ENCODE data around the gene MGAT5B.

MGAT5B gene

GRCh38 chr17:76953946-76954345, 85.7 kb downstream of the MGAT5B start:
- TF ChIP-seq EZH2 (optimal IDR thresholded peaks at IDR 0.05; ENCODE audit: low read depth, low read length), result no peak
- no peak for TF ChIP-seq EZH2phosphoT487 (IDR thresholded peaks at IDR 0.05; ENCODE audit: low read length)
- TF ChIP-seq CTCF (IDR thresholded peaks at IDR 0.05; ENCODE audit: low read length), result no peak
- H3K4me2 ChIP-seq (ENCODE audit: low read depth, low read length), result no peak overlapping the region
- H3F3A ChIP-seq (ENCODE audit: insufficient read depth, low read length), result no peaks in the 10 kb centered on the region
- no peaks in the 10 kb centered on the region for H3K36me3 ChIP-seq (replicated peaks; ENCODE audit: insufficient read depth, low read length)
- H3K27ac ChIP-seq (ENCODE audit: low read length), result no peak overlapping the region
- no peaks in the 10 kb centered on the region for H3K79me2 ChIP-seq (ENCODE audit: low read length)
- no peak overlapping the region for H3K9ac ChIP-seq (ENCODE audit: low read length)
- DNase-seq, result no peak
- H2AFZ ChIP-seq (ENCODE audit: low read length), result no peak overlapping the region
- H3K27me3 ChIP-seq (replicated peaks; ENCODE audit: insufficient read depth, low read length), result peaks cover 32% of the 10 kb centered on the region
- H3K9me3 ChIP-seq (replicated peaks; ENCODE audit: insufficient read depth, low read length), result no peaks in the 10 kb centered on the region
- no peak overlapping the region for H3K4me3 ChIP-seq (ENCODE audit: low read length)
- H3K4me1 ChIP-seq (ENCODE audit: low read length), result no peaks in the 10 kb centered on the region
- no peaks in the 10 kb centered on the region for H4K20me1 ChIP-seq (ENCODE audit: insufficient read depth, low read length)
- H3K9me2 ChIP-seq (replicated peaks; ENCODE audit: insufficient read depth, low read length), result no peaks in the 10 kb centered on the region

GRCh38 chr17:76955191-76955590, 87.0 kb downstream of the MGAT5B start:
- H3K9ac ChIP-seq (ENCODE audit: low read length), result no peak overlapping the region
- H4K20me1 ChIP-seq (ENCODE audit: insufficient read depth, low read length), result no peaks in the 10 kb centered on the region
- H3K27ac ChIP-seq (ENCODE audit: low read length), result no peak overlapping the region
- no peaks in the 10 kb centered on the region for H3F3A ChIP-seq (ENCODE audit: insufficient read depth, low read length)
- H2AFZ ChIP-seq (ENCODE audit: low read length), result no peak overlapping the region
- TF ChIP-seq CTCF (IDR thresholded peaks at IDR 0.05; ENCODE audit: low read length) (no peak), EZH2 (optimal IDR thresholded peaks at IDR 0.05; ENCODE audit: low read depth, low read length) (no peak), EZH2phosphoT487 (IDR thresholded peaks at IDR 0.05; ENCODE audit: low read length) (no peak)
- no peak overlapping the region for H3K4me2 ChIP-seq (ENCODE audit: low read depth, low read length)
- no peaks in the 10 kb centered on the region for H3K4me1 ChIP-seq (ENCODE audit: low read length)
- H3K4me3 ChIP-seq (ENCODE audit: low read length), result no peak overlapping the region
- H3K9me2 ChIP-seq (replicated peaks; ENCODE audit: insufficient read depth, low read length), result no peaks in the 10 kb centered on the region
- no peak for DNase-seq
- no peaks in the 10 kb centered on the region for H3K79me2 ChIP-seq (ENCODE audit: low read length)
- H3K36me3 ChIP-seq (replicated peaks; ENCODE audit: insufficient read depth, low read length), result no peaks in the 10 kb centered on the region
- peaks cover 34% of the 10 kb centered on the region for H3K27me3 ChIP-seq (replicated peaks; ENCODE audit: insufficient read depth, low read length)
- H3K9me3 ChIP-seq (replicated peaks; ENCODE audit: insufficient read depth, low read length), result no peaks in the 10 kb centered on the region

DNA sequence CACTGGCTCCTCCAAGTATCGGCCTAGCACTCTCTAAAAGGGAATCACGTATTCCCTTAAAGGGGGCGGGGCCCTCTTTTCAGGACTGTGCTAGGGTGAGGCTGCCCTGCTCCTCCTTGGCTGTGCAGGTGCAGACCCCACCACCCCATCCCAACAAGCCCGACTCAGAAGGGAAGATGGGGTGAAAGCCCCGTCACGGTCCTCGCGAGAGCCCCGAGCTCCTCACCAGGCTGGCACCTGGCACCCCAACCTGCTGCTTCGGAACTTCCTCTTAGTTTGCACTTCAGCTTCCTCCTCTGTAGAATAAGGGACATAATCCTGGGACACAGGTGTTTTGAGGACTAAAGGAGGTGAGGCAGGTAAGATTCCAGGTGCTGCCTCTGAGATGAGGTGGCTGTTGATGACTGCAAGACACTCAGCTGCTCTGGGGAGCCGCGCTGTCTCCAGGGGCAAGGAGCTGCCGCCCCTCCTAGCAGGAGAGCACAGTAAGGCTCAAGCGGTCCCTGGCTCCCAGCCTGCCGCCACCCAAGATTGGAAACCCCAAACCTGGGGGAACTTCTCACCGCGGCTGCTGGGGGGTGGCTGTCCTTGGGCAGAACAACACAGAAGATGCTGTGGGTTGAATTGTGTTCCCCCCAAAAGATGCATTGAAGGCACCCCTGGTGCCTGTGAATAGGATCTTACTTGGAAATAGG, 88.8 kb downstream of the MGAT5B start:
- Histone ChIP-seq H3K36me3 (replicated peaks; ENCODE audit: insufficient read depth, low read length) (no peaks in the 10 kb centered on the region), H3K4me3 (ENCODE audit: low read length) (no peak overlapping the region), H3K4me1 (ENCODE audit: low read length) (no peaks in the 10 kb centered on the region), H3K4me2 (ENCODE audit: low read depth, low read length) (no peak overlapping the region), H3K79me2 (ENCODE audit: low read length) (no peaks in the 10 kb centered on the region), H3K27ac (ENCODE audit: low read length) (no peak overlapping the region), H3K9me2 (replicated peaks; ENCODE audit: insufficient read depth, low read length) (no peaks in the 10 kb centered on the region), H3K27me3 (replicated peaks; ENCODE audit: insufficient read depth, low read length) (peaks cover 34% of the 10 kb centered on the region), H4K20me1 (ENCODE audit: insufficient read depth, low read length) (no peaks in the 10 kb centered on the region), H3K9me3 (replicated peaks; ENCODE audit: insufficient read depth, low read length) (no peaks in the 10 kb centered on the region), H3F3A (ENCODE audit: insufficient read depth, low read length) (no peaks in the 10 kb centered on the region), H3K9ac (ENCODE audit: low read length) (no peak overlapping the region), H2AFZ (ENCODE audit: low read length) (no peak overlapping the region)
- TF ChIP-seq EZH2phosphoT487 (IDR thresholded peaks at IDR 0.05; ENCODE audit: low read length) (no peak), EZH2 (optimal IDR thresholded peaks at IDR 0.05; ENCODE audit: low read depth, low read length) (no peak), CTCF (IDR thresholded peaks at IDR 0.05; ENCODE audit: low read length) (no peak)
- DNase-seq, result no peak
